Testis (tissue), 3 donors: ENCODE data around the gene CAMKMT. TPM values are rescaled to one million over a fixed set of nuclear protein-coding genes. Genes with fewer than 3 reads are reported as not detected.

Experiments
- DNase-seq: peaks from one replicate; pipeline ENCODE4 v3.0.0-alpha.2; 2019
- H3K27ac ChIP-seq, 2 donors: fragments of 200-600 bp; sonication (generic); one replicate each; pipeline ENCODE4 v1.5.1; 2019
- H3K27me3 ChIP-seq: fragments of 200-600 bp; sonication (generic); one replicate; pipeline ENCODE4 v1.5.1; 2019
- H3K36me3 ChIP-seq: fragments of 200-600 bp; sonication (generic); one replicate; pipeline ENCODE4 v1.5.1; 2017; ENCODE audit warnings: low read depth; ENCODE audit errors: missing control alignments
- H3K4me1 ChIP-seq: fragments of 200-600 bp; sonication (generic); one replicate; pipeline ENCODE4 v1.5.1; 2019
- H3K4me3 ChIP-seq, 2 donors: fragments of 200-600 bp; sonication (generic); one replicate each; pipeline ENCODE4 v1.5.1; 2017 to 2019
- H3K9me3 ChIP-seq: fragments of 200-600 bp; sonication (generic); one replicate; pipeline ENCODE4 v1.5.1; 2017
- POLR2A ChIP-seq: fragments of 450-650 bp; IDR thresholded peaks from one replicate; pipeline ENCODE4 v1.6.1; 2017; ENCODE audit warnings: antibody characterized with exemption, mild to moderate bottlenecking, moderate library complexity
- WGBS, 2 donors: methylation state at CpG; one replicate each; pipeline ENCODE4 v1.1.5; 2018; 5-methylcytosine and 5-hydroxymethylcytosine counted together
- intact Hi-C: fragments of 100-400 bp; cut with DNase I; formaldehyde crosslinking; loops from one replicate; pipeline ENCODE4 v1.15.1; 2023; ENCODE audit warnings: low total_unique reads
- polyA plus RNA-seq: library from polyadenylated mRNA; stranded (reverse); fragments of 350-450 nt; fragmentation: Illumina TruSeq; extraction: RNeasy Lipid Tissue Mini Kit (QIAGEN cat#74804); gene quantifications from one replicate; pipeline ENCODE4 v1.2.3, GENCODE V29; 2014; ENCODE audit warnings: low read depth, low replicate concordance; ENCODE audit not compliant: insufficient read depth
- total RNA-seq, 2 donors: library from RNA; depleted of rRNA; stranded (reverse); fragments of >200 nt; gene quantifications; one replicate each; pipeline ENCODE4 v1.2.3, GENCODE V29; 2016
- TF ChIP-seq, protein P1 (sequence below), 3 experiments: fragments of 450-650 bp in 2 of 3; fragments of 200-600 bp in 1 of 3; sonication (generic) in 1 of 3; IDR thresholded peaks; one replicate each; pipeline ENCODE4 v1.5.1; 2016 to 2019; ENCODE audit warnings: antibody characterized with exemption in 3 of 3, mild to moderate bottlenecking in 2 of 3, moderate library complexity in 1 of 3

Gene CAMKMT
- total and polyA plus RNA-seq, 3 donors from 2014 or later, result 15.9 to 21.2 (median 18.5) TPM

DNA sequence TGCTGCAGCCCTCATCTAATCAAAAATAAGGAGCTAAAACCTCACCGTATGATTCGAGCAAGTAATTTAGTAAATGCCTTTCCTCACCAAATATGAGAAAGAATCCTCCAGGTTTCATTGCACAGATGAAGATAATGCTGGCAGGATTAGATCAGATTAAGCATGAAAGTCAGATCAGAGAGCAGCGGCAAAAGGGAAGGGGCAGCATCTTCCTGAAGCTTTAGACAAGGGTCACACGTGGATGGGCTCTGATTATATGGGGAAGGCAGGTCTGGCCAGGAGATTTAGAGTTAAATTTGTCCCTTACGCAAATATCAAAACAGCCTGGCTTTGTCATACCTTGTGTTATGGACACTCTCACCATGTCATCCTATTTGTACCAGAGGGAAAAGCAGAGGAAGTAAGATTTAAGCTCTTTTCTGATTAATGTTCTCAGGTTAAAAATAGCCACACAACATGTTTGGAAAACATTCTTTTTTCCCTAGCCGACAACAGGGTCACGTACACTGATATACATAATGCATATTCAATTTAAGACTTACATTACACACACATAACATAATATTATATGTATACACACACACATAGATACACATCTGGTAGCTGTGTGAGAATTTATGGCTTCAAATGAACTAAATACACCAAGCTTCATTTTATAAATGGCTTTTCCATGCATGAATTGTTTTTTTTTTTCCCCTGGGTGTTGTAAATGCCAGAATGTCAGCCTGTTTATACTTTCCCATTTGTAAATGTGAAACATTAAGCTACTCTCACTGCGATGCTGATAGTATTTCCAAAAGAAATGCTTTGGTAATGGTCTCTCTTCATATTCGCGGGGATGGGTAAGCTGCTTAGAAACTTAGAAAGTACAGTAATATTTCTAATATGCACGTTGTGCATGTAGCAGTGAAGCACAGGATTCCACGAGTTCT, 383.5 kb downstream of the CAMKMT start:
- Histone ChIP-seq H3K27me3 (no peaks in the 10 kb centered on the region), H3K4me1 (peaks cover 3% of the 10 kb centered on the region), H3K9me3 (no peaks in the 10 kb centered on the region), H3K27ac (no peak overlapping the region), H3K36me3 (no peaks in the 10 kb centered on the region), H3K4me3 (no peak overlapping the region)
- TF ChIP-seq POLR2A, result no peak
- TF ChIP-seq, protein P1, sequence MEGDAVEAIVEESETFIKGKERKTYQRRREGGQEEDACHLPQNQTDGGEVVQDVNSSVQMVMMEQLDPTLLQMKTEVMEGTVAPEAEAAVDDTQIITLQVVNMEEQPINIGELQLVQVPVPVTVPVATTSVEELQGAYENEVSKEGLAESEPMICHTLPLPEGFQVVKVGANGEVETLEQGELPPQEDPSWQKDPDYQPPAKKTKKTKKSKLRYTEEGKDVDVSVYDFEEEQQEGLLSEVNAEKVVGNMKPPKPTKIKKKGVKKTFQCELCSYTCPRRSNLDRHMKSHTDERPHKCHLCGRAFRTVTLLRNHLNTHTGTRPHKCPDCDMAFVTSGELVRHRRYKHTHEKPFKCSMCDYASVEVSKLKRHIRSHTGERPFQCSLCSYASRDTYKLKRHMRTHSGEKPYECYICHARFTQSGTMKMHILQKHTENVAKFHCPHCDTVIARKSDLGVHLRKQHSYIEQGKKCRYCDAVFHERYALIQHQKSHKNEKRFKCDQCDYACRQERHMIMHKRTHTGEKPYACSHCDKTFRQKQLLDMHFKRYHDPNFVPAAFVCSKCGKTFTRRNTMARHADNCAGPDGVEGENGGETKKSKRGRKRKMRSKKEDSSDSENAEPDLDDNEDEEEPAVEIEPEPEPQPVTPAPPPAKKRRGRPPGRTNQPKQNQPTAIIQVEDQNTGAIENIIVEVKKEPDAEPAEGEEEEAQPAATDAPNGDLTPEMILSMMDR (IDR thresholded peaks at IDR 0.05), result no peak
- no peak for DNase-seq
- 75 to 76% methylated on average over 12 of the region's 12 CpGs for WGBS, 2 donors
- intact Hi-C loops, result no loop called here

DNA sequence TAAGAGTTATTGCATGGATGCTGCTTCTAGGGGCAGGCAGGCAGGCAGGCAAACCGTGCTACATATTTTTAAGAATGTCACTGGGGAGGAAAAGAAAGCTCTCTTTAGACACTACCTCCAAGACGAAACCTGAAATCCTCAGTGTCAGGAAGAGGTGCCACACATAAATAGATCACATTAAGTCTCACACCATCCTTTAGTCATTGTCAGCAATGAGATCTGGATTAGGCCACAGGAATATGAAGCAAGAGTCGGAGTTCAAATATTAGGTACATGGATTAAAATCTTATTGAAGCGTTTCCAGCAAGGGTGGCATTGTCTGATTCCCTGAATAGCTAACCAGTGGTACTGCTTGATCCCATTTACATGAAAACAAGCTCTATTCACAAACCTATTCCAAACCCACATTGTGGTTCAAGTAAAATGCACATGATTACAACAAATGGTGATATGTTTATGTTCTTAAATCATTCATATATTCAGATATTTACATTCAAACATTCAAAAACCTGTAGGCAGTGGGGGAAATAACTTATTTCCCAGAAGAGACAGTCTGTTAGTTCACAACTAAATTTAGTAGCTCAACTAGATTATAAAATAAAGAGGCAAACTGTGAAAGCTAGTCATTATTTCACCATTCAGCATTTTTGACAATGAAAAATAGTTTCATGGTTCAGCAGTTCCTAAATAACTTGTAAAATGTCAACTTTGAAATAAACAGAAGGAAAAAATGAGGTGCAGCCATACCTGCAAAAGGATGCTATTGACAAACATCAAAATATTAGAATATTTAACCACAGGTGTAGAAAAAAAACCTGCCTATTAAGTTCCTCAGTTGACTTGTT, 384.4 kb downstream of the CAMKMT start:
- Histone ChIP-seq H3K9me3 (no peaks in the 10 kb centered on the region), H3K27ac (no peak overlapping the region), H3K27me3 (no peaks in the 10 kb centered on the region), H3K4me3 (no peak overlapping the region), H3K4me1 (no peaks in the 10 kb centered on the region), H3K36me3 (no peaks in the 10 kb centered on the region)
- DNase-seq, result no peak
- intact Hi-C loops, result no loop called here
- TF ChIP-seq POLR2A, result no peak
- TF ChIP-seq, protein P1 (IDR thresholded peaks at IDR 0.05), result no peak
- WGBS, 2 donors, result 72 to 90% methylated on average over 4 of the region's 4 CpGs

DNA sequence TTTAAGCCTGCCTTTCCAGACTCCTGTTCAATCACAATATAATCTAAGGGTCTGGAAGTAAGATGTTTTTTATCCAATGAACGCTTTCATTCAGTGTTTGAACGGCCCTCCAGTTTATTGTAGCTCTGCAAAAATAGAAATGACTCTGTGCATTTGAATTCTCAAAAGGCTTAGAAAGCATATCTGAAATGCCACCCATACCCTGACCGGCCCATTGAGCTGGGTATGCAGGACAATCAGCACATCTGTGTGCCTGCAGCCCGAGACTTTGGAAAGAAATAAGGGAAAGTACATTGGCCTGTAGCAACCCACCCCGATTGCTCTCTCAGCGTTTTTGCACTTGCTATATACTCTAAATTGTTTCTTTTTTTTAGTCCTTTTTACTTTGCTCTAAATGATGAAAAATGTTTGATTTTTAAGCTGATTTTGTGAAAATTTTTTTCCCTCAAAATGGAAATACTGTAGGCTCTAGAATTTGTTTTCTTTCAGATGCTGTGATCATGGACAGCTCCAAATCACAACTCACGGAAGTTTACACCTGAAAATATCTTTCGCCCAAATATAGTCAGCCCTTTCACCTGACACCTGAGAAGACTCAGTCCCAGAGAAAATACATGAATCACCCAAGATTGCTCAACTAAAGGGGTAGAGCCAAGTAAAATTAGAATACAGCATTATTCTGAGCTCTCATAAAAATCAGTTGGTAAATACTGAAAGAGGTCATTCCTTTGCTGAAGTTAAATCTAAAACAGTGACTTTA, 385.3 kb downstream of the CAMKMT start:
- H3K36me3 ChIP-seq, result no peaks in the 10 kb centered on the region
- no peak for DNase-seq
- intact Hi-C loops, result no loop called here
- 90 to 92% methylated on average over 8 of the region's 8 CpGs for WGBS, 2 donors
- TF ChIP-seq, protein P1 (IDR thresholded peaks at IDR 0.05), result no peak
- TF ChIP-seq POLR2A, result no peak
- no peaks in the 10 kb centered on the region for H3K4me1 ChIP-seq
- no peak overlapping the region for H3K4me3 ChIP-seq
- no peaks in the 10 kb centered on the region for H3K27me3 ChIP-seq
- no peak overlapping the region for H3K27ac ChIP-seq
- no peaks in the 10 kb centered on the region for H3K9me3 ChIP-seq

DNA sequence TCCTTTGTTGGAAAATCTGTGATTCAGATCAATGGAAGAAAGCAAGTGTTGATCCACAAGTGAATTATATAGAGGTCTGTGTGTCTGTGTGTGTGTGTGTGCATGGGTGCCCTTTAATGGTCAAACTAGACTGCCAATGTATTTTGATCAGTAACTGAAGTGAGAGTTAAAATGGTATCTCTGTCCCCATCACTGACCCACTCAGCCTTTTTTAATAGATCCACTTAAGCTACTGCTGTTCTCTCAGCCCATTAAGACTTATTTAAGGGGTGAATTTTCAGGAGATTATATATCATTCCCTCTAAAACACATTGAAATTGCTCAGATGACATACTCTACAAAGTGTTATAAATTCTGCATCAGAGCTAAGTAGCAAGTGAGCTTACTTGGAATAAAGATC, 386.0 kb downstream of the CAMKMT start:
- no peaks in the 10 kb centered on the region for H3K4me1 ChIP-seq
- TF ChIP-seq, protein P1 (IDR thresholded peaks at IDR 0.05), result no peak
- TF ChIP-seq POLR2A, result no peak
- H3K27ac ChIP-seq, result no peak overlapping the region
- no peak for DNase-seq
- no peak overlapping the region for H3K4me3 ChIP-seq
- intact Hi-C loops, result no loop called here
- H3K36me3 ChIP-seq, result no peaks in the 10 kb centered on the region
- H3K9me3 ChIP-seq, result no peaks in the 10 kb centered on the region
- no peaks in the 10 kb centered on the region for H3K27me3 ChIP-seq
